GM10248 (cell line): ENCODE data around the gene PUSL1.

Experiments
- CTCF ChIA-PET: fragments of 300-600 bp; sonication (Branson Sonifier 250); formaldehyde crosslinking; extraction: SDS; loops from one replicate; lab custom pipeline; 2021; ENCODE audit warnings: antibody characterized with exemption; lab: Yijun Ruan, JAX
- POLR2A ChIA-PET: fragments of 350-650 bp; sonication (Branson Sonifier 250); formaldehyde crosslinking; extraction: SDS; loops from one replicate; lab custom pipeline; 2020; ENCODE audit warnings: antibody characterized with exemption; lab: Yijun Ruan, JAX
- DNase-seq: peaks from one replicate; pipeline ENCODE4 v3.0.0; 2012; ENCODE audit errors: extremely low spot score
- CTCF ChIP-seq: IDR thresholded peaks from 2 replicates; pipeline ENCODE4 v1.5.1; 2012; ENCODE audit warnings: mild to moderate bottlenecking, low read depth; ENCODE audit errors: extremely low read depth, missing control alignments, control extremely low read depth

Gene PUSL1

GRCh38 chr1:1282998-1283397 is 25.4 kb upstream of the PUSL1 start:
- POLR2A ChIA-PET: no interaction called here
- CTCF ChIA-PET: interaction anchor here (1.7 kb wide), 1 partner anchor 161 kb away, joined by 6 read pairs; no protein-coding TSS in a partner anchor
- no peak for DNase-seq
- no peak for TF ChIP-seq CTCF

DNA sequence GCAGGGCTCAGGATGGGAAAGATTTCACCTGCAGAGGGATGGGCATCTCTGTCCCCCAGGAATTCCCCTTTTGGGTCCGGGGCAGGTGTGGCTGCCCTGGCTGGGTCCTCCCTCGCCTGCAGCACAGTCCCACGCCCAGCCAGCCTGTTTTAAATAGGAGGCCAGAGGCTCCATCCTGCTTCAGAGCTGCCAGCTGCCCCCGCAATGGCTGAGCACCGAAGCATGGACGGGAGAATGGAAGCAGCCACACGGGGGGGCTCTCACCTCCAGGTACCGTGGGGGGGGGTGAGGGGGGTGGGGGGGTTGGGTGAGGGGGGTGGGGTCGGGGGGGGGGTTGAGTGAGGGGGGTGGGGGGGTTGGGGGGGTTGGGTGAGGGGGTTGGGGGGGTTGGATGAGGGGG is 24.6 kb upstream of the PUSL1 start:
- POLR2A ChIA-PET: no interaction called here
- peak; percentile 16 for TF ChIP-seq CTCF
- CTCF ChIA-PET: interaction anchor here (1.7 kb wide), 1 partner anchor 162 kb away, joined by 6 read pairs; no protein-coding TSS in a partner anchor
- peak; percentile 81 for DNase-seq

DNA sequence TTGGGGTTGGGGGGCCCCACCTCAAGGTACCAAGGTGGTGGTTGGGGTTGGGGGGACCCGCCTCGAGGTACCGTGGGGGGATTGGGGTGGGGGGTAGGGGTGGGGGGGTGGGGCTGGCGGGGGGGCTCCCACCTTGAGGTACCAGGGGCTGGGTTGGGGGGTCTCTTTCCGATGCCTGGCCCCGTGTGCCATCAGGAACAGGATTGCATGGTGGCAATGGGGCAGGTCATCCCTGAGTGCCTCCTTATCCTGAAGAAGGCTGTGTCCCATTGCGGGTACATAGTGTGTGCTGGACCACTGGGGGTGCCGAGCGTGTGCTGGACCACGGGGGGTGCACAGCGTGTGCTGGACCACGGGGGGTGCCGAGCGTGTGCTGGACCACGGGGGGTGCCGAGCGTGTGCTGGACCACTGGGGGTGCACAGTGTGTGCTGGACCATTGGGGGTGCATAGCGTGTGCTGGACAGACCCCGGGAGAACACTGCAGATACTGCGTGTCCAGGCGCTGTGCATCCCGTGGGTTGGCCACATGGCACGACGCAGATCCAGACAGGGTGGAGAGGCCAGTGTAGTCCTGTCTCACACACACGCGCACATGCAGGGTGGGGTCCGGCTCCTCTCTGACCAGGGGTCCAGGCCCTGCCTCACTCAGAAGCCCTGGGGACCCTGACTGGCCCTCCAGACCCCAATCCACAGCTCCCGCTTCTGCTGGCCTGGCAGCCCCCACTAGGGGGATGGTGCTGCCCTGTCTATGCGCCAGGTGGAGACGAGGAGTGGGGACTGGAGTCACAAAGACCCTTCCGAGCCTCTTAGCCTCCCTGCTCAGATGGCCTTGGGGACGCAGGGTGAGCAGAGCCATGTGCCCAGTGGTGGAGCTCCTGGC is 23.9 kb upstream of the PUSL1 start:
- ChIA-PET POLR2A (no interaction called here), CTCF (interaction anchor here (1.7 kb wide), 2 partner anchors 15 to 162 kb away, joined by 5 to 6 read pairs; no protein-coding TSS in a partner anchor)
- no peak for TF ChIP-seq CTCF
- no peak for DNase-seq

DNA sequence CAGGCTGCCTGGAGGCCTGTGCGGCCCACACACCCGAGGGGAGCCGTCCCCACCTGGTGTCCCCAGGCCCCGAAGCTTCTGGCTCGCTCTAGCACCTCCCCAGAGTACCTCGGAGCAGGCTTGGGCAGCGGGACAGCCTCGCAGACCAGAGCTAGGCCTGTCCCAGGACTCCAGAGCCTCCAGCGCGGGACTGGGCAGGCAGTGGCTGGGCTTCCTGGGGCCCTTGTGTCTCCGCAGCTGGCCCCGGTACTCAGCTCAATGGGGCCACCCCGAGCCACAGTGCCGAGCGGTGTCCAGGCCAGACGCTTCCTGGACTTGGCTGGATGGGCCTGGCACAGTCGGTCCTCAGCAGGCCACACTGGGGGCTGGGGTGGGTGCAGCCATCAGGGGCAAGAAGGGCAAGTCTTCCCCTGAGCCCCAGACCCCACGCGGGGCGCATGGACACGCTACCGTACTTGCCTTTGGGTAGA is 23.3 kb upstream of the PUSL1 start:
- ChIA-PET POLR2A (no interaction called here), CTCF (interaction anchor here (1.7 kb wide), 1 partner anchor 15 kb away, joined by 5 read pairs; no protein-coding TSS in a partner anchor)
- no peak for DNase-seq
- TF ChIP-seq CTCF: no peak

GRCh38 chr1:1285611-1286311 is 22.6 kb upstream of the PUSL1 start:
- DNase-seq: no peak
- no peak for TF ChIP-seq CTCF
- POLR2A ChIA-PET: no interaction called here
- CTCF ChIA-PET: interaction anchor here (1.7 kb wide), 1 partner anchor 14 kb away, joined by 5 read pairs; no protein-coding TSS in a partner anchor
